ENCODE measurements around the gene PRRT1. TPM values are rescaled to one million over a fixed set of nuclear protein-coding genes. Genes with fewer than 3 reads are reported as not detected.
"Not testable (repeated sequence)": the region's sequence is repeated elsewhere in the genome, so short reads cannot be mapped to it uniquely, and the experiment has no call there.

The PRRT1 gene
- total RNA-seq (2014; rRNA removed; shearing (Covaris generic)), result 0.51 TPM in 1 of 2 replicates, not detected in the other

DNA sequence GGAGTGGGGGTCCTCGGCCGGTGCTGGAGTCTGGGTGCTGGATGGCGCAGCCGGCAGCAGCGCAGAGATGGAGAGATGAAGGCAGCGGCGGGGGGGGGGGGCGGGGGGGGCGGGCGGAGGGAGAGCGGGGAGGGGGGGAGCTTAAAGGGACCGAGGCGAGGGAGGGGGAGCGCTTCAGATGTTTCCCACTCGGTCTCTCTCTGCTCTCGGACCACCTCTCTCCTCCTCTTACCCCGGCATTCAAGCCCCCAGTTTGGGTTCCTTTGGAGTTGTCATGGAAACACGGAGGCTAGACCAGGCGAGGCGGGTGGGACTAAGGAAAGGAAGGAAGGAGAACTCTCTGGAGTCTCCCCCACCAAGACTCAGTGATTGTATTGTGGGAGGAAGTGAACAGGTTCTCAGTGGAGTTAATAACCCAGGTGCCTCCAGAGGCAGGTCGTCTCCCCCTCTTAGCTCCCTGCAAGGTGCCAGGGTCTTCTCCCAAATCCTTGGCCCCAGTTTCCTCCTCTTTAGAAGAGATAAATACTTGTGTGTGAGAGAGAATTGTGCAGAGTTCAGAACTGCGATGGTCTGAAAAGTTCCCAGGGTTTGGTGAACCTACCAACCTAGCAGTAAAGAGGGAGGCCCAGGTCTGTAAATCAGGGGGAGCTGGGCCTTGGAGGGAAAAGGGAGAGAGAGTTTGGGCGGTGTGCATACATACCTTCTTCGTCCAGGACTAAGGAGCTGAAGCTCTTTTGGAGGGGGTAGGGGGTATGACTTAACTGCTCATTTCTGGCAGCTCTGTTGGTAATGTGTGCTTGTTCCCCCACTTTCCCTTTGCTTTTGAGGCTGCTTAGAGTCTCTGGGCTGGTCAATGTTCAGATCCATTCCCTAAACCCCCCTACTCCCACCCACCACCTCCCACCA lies at the start of gene PRRT1:
Gene PRRT1, minus strand, starts transcription at position 77 of the 906 bp plus-strand sequence. CDS start 112 bp downstream, outside the sequence.
- peak; percentile 72 for DNase-seq (ENCODE audit: low spot score)
- in situ Hi-C loops (cut with HindIII; ENCODE audit: low sequenced_read_pairs), result no loop called here

- in situ Hi-C loops (cut with HindIII; ENCODE audit: low sequenced_read_pairs), result no loop called here
Observed at GRCh38 chr6:32200711-32201475, 49.2 kb upstream of the PRRT1 start.

DNA sequence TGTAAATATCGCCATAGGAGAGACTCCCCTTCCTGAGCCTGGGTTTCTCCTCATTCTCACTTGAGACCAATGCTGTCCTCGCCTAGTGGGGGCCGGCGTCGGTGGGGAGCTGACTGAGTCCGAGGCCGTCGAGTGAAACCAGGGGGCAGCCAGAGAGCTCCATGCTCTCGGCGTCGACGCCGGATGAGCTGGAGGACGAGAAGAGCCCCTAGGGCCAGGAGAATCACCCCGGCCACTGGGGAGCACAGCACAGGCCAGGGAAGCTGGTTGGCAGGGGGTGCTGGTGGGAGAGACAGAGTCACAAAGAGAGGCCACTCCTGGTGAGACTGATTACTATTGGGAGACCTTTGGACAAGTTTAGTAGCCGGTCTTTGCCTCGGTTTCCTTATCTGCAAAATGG lies 47.1 kb upstream of the PRRT1 start:
- DNase-seq (ENCODE audit: low spot score), result no peak
- in situ Hi-C loops (cut with HindIII; ENCODE audit: low sequenced_read_pairs), result no loop called here

More at GRCh38 chr6:32200711-32201475, 49.2 kb upstream of the PRRT1 start:
- DNase-seq (ENCODE audit: low spot score), result no peak

- no peak for DNase-seq (ENCODE audit: low spot score)
- in situ Hi-C loops (cut with HindIII; ENCODE audit: low sequenced_read_pairs), result no loop called here
Observed at GRCh38 chr6:32198345-32198696, 46.6 kb upstream of the PRRT1 start.

- in situ Hi-C loops (cut with HindIII; ENCODE audit: low sequenced_read_pairs), result no loop called here
- DNase-seq (ENCODE audit: low spot score), result no peak
Observed at GRCh38 chr6:32196682-32197616, 45.2 kb upstream of the PRRT1 start.

GRCh38 chr6:32195902-32196681 lies 44.4 kb upstream of the PRRT1 start:
- DNase-seq (ENCODE audit: low spot score), result peak; percentile 79
- in situ Hi-C loops (cut with HindIII; ENCODE audit: low sequenced_read_pairs), result no loop called here

- DNase-seq (ENCODE audit: low spot score), result peak; percentile 100
- in situ Hi-C loops (cut with HindIII; ENCODE audit: low sequenced_read_pairs), result no loop called here
Observed at GRCh38 chr6:32195652-32195901, 43.8 kb upstream of the PRRT1 start.

GRCh38 chr6:32194825-32195651 lies 43.3 kb upstream of the PRRT1 start:
- DNase-seq (ENCODE audit: low spot score), result peak; percentile 64
- in situ Hi-C loops (cut with HindIII; ENCODE audit: low sequenced_read_pairs), result no loop called here

DNA sequence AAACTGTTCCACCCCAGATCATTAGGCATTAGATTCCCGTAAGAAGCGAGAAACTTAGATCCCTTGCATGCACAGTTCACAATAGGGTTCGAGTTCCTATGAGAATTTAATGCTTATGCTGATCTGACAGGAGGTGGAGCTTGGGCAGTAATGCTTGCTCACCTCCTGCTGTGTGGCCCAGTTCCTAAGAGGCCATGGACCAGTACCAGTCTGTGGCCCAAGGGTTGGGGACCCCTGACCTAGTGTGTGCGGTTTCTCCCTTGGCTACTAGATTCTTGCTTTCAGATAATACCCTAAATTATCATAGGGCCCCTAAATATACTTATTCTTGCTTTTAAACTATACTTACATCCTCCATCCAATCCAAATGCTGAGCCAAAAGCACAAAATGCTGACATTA lies 42.6 kb upstream of the PRRT1 start:
- no peak for DNase-seq (ENCODE audit: low spot score)
- in situ Hi-C loops (cut with HindIII; ENCODE audit: low sequenced_read_pairs), result no loop called here

DNA sequence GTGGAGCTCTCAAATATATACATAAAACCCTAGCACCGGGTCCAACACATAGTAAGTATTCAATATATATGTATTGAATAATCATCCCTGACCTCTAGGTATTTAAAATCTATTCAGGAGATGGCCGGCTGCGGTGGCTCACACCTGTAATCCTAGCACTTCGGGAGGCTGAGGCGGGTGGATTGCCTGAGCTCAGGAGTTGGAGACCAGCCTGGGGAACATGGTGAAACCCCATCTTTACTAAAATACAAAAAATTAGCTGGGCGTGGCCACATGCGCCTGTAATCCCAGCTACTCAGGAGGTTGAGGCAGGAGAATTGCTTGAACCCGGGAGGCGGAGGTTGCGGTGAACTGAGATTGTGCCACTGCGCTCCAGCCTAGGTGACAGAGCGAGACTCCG lies 41.4 kb upstream of the PRRT1 start:
- in situ Hi-C loops (cut with HindIII; ENCODE audit: low sequenced_read_pairs), result not testable (repeated sequence)

GRCh38 chr6:32192608-32193039 lies 40.9 kb upstream of the PRRT1 start, which contains the start of gene GPSM3:
Gene GPSM3 (minus strand): TSS chr6:32192643. CDS start chr6:32192513, 130 bp downstream.
- in situ Hi-C loops (cut with HindIII; ENCODE audit: low sequenced_read_pairs), result no loop called here
- DNase-seq (ENCODE audit: low spot score), result no peak

More for the DNA sequence above, 41.4 kb upstream of the PRRT1 start:
- not testable (repeated sequence) for DNase-seq (ENCODE audit: low spot score)

DNA sequence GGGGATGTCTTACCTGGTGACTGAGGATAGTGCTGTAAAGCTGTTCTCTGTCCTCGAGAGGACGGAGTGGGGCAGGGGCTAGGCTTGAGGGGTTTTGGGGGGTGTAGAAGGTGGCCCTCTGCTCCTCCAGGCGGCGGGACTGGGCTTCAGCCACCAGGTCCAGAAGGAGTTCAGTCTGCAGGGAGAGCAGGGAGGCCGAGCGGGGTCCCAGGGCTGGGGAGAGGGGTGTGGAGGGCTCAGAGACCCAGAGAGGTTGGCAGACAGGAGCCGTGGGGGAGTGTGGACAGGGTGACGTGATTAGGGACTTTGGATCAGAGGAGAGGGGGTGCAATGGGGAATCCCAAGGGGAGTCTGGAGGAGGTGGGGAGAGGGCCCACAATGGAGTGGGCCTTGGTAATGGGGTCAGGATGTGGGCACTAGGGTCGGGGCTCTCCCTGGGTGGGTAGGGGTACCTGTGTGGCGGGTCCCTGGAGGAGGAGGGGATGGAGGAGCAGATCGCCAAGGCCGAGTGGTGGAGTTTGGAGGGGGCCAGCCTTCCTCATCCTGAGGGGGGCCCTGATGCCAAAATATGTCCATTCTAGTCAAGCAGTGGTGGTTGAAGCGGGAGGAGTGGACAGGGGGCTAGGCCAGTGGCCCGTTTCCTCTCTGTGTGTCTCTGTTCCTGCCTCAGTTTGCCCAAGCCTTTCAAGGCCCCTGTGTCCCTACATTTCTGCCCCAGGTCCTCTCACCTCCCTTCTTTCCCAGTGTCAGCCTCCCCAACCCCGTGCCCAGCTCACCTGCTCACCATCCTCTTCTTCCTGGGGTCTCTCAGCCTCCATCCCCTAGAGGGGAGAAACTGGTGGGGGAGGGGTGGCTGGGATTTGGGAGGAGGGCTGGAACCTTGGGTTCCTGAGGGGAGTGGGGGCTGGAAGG lies 40.2 kb upstream of the PRRT1 start:
- in situ Hi-C loops (cut with HindIII; ENCODE audit: low sequenced_read_pairs), result no loop called here
- DNase-seq (ENCODE audit: low spot score), result no peak

DNA sequence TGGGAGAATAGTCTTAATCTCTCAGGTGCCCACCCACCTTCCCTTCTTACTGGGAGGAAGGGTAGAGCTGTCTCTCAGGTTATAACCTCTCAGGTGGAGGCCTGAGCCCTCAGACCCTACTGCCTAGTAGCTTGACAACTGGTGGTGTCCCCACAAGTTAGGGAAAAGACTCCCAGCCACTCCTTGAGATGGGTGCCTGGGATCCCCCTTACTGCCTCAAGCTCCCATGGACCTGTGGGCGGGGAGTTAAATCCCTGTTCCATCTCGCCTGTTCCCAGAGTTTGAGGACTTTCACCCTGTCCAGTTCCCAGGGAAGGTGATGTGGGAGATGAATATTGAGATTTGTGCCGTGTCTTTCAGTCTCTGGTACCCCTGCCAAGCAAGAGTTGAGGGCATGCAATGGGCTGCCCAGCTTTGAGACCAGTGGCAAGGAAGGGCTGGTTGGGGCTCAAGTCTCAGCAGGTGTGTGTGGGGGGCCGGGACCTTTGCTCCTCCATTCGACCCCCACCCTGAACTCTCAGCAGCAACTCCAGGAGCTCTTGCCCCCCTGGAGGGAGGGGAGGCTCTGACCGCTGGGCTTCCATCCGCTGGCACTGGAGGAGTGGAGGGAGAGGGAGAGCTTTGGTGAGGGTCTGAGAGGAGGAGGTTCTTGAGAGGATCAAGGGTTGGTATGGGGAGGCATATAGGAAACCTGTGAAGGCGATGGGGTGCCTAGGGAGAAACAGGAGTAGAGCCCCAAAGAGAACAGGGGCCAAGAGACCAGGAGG lies 39.4 kb upstream of the PRRT1 start:
- in situ Hi-C loops (cut with HindIII; ENCODE audit: low sequenced_read_pairs), result no loop called here
- DNase-seq (ENCODE audit: low spot score), result no peak

- in situ Hi-C loops (cut with HindIII; ENCODE audit: low sequenced_read_pairs), result no loop called here
- DNase-seq (ENCODE audit: low spot score), result peak; percentile 97
Observed at GRCh38 chr6:32190054-32190851, 38.5 kb upstream of the PRRT1 start, which contains the start of gene PBX2. Gene PBX2 (minus strand): TSS chr6:32190202. CDS start chr6:32189915, 287 bp downstream.

GRCh38 chr6:32189742-32190053 lies 38.0 kb upstream of the PRRT1 start:
- DNase-seq (ENCODE audit: low spot score), result no peak
- in situ Hi-C loops (cut with HindIII; ENCODE audit: low sequenced_read_pairs), result no loop called here
